ENCODE results near the gene KIAA1549.
"Not testable (repeated sequence)": the region's sequence is repeated elsewhere in the genome, so short reads cannot be mapped to it uniquely, and the experiment has no call there.

Gene KIAA1549

GRCh38 chr7:138979226-138979979, 1.8 kb downstream of the KIAA1549 start:
- TF ChIP-seq EZH2 (IDR thresholded peaks at IDR 0.05) = no peak
- no peak for TF ChIP-seq FOXP2 (optimal IDR thresholded peaks at IDR 0.05; ENCODE audit: control extremely low read depth, extremely low read length, insufficient read depth)
- TF ChIP-seq POLR2AphosphoS5 (IDR thresholded peaks at IDR 0.05; ENCODE audit: borderline replicate concordance, low read depth, low read length) = no peak
- Histone ChIP-seq H3K9me3 (ENCODE audit: low read depth, low read length) (no peaks in the 10 kb centered on the region), H3K4me3 (no peak overlapping the region), H3K36me3 (ENCODE audit: insufficient read depth, low read length) (no peaks in the 10 kb centered on the region), H3K9ac (ENCODE audit: insufficient read length) (no peak overlapping the region), H3K27ac (no peak overlapping the region)
- no peak for DNase-seq (ENCODE audit: low read depth, low spot score)

DNA sequence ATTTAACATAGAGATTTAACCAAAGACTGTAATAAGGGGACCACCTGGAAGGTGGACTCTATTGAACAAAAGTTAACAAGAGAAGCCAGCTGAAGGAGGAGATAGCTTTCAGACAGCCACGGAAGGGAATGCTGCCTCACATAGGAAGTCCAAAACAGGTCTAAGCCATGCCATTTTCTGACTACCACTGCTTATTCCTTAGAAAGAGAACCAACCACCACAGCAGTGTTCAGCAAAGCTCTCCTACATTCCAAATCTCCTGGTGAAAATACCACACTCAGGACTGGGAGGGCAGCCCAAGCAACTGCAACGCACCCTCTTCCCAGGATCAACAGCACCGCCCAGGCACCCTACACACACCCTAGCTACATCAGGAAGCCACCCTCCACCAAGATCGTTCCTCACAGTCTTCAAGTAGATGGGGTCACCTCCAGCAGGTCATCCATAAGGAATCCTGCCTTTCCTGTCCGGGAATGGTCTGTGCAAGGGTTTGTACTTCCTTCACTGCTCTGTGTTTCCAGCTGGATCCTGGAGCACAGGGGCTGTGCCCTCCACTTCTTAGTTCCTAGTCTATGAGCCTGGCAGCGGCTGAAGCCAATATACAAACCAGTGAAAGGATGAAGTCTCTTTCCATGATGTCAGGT, 2.5 kb downstream of the KIAA1549 start:
- Histone ChIP-seq H3K27ac (no peak overlapping the region), H3K36me3 (ENCODE audit: insufficient read depth, low read length) (no peaks in the 10 kb centered on the region), H3K4me3 (no peak overlapping the region), H3K9me3 (ENCODE audit: low read depth, low read length) (no peaks in the 10 kb centered on the region), H3K9ac (ENCODE audit: insufficient read length) (no peak overlapping the region)
- TF ChIP-seq POLR2AphosphoS5 (IDR thresholded peaks at IDR 0.05; ENCODE audit: borderline replicate concordance, low read depth, low read length) (no peak), FOXP2 (optimal IDR thresholded peaks at IDR 0.05; ENCODE audit: control extremely low read depth, extremely low read length, insufficient read depth) (no peak), EZH2 (IDR thresholded peaks at IDR 0.05) (no peak)
- DNase-seq (ENCODE audit: low read depth, low spot score) = no peak

- not testable (repeated sequence) for H3K9ac ChIP-seq (ENCODE audit: insufficient read length); H3K4me3 ChIP-seq; DNase-seq (ENCODE audit: low read depth, low spot score); H3K9me3 ChIP-seq (ENCODE audit: low read depth, low read length); H3K36me3 ChIP-seq (ENCODE audit: insufficient read depth, low read length); H3K27ac ChIP-seq
These were observed 5.0 kb downstream of the KIAA1549 start for GRCh38 chr7:138976161-138976560.

- H3K9me3 ChIP-seq (ENCODE audit: low read depth, low read length) = no peaks in the 10 kb centered on the region
- TF ChIP-seq FOXP2 (optimal IDR thresholded peaks at IDR 0.05; ENCODE audit: control extremely low read depth, extremely low read length, insufficient read depth) (no peak), POLR2AphosphoS5 (IDR thresholded peaks at IDR 0.05; ENCODE audit: borderline replicate concordance, low read depth, low read length) (no peak), EZH2 (IDR thresholded peaks at IDR 0.05) (no peak)
- no peak overlapping the region for H3K4me3 ChIP-seq
- DNase-seq (ENCODE audit: low read depth, low spot score) = no peak
- H3K9ac ChIP-seq (ENCODE audit: insufficient read length) = no peak overlapping the region
- no peaks in the 10 kb centered on the region for H3K36me3 ChIP-seq (ENCODE audit: insufficient read depth, low read length)
- H3K27ac ChIP-seq = no peak overlapping the region
These were observed 5.7 kb downstream of the KIAA1549 start for GRCh38 chr7:138975343-138976104.

GRCh38 chr7:138974675-138975292, 6.4 kb downstream of the KIAA1549 start:
- no peak for DNase-seq (ENCODE audit: low read depth, low spot score)
- no peaks in the 10 kb centered on the region for H3K36me3 ChIP-seq (ENCODE audit: insufficient read depth, low read length)
- H3K9ac ChIP-seq (ENCODE audit: insufficient read length) = no peak overlapping the region
- H3K9me3 ChIP-seq (ENCODE audit: low read depth, low read length) = no peaks in the 10 kb centered on the region
- no peak overlapping the region for H3K4me3 ChIP-seq
- TF ChIP-seq FOXP2 (optimal IDR thresholded peaks at IDR 0.05; ENCODE audit: control extremely low read depth, extremely low read length, insufficient read depth) (no peak), EZH2 (IDR thresholded peaks at IDR 0.05) (no peak), POLR2AphosphoS5 (IDR thresholded peaks at IDR 0.05; ENCODE audit: borderline replicate concordance, low read depth, low read length) (no peak)
- no peak overlapping the region for H3K27ac ChIP-seq

DNA sequence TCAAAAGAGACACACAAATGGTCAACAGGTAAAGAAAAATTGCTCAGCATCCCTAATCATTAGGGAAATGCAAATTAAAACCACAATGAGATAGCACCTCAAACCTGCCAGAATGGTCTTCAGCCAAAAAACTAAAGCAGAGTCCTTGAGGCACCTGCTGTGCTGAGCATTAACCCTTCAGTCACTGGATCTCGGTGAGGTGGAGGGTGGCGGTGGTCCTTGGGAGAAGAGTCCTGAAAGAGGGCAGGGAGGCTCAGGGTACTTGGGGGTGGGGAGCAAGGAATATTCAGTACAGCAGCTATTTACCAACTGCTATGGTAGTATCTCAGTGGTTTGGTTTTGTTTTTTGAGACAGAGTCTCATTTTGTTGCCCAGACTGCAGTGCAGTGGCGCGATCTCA, 7.1 kb downstream of the KIAA1549 start:
- no peaks in the 10 kb centered on the region for H3K36me3 ChIP-seq (ENCODE audit: insufficient read depth, low read length)
- H3K9ac ChIP-seq (ENCODE audit: insufficient read length) = no peak overlapping the region
- H3K27ac ChIP-seq = no peak overlapping the region
- no peaks in the 10 kb centered on the region for H3K9me3 ChIP-seq (ENCODE audit: low read depth, low read length)
- H3K4me3 ChIP-seq = no peak overlapping the region
- no peak for DNase-seq (ENCODE audit: low read depth, low spot score)
- TF ChIP-seq EZH2 (IDR thresholded peaks at IDR 0.05) (no peak), FOXP2 (optimal IDR thresholded peaks at IDR 0.05; ENCODE audit: control extremely low read depth, extremely low read length, insufficient read depth) (no peak), POLR2AphosphoS5 (IDR thresholded peaks at IDR 0.05; ENCODE audit: borderline replicate concordance, low read depth, low read length) (no peak)

DNA sequence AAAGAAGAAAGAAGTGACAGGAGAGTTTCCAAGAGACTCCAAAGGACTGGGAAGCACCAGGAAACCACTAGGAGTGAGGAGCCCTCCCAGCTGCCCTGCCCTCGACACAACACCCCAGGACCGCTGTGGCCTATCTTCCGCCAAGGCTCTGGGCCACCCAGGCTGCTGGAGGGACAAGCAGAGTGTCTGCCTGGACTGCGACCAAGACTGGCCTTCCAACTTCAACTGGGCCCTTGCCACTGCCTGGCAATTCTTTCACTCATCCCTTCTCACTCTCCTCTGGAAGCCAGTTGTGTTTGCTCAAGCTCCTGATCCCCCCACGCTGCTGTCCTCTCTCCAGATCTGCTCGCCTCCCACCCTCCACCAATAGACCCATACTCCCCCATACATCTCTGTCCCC, 10.2 kb downstream of the KIAA1549 start:
- no peak for DNase-seq (ENCODE audit: low read depth, low spot score)
- H3K9ac ChIP-seq (ENCODE audit: insufficient read length) = no peak overlapping the region

GRCh38 chr7:138970446-138970845, 10.7 kb downstream of the KIAA1549 start:
- no peak overlapping the region for H3K9ac ChIP-seq (ENCODE audit: insufficient read length)
- no peaks in the 10 kb centered on the region for H3K36me3 ChIP-seq (ENCODE audit: insufficient read depth, low read length)
- H3K4me3 ChIP-seq = no peak overlapping the region
- H3K9me3 ChIP-seq (ENCODE audit: low read depth, low read length) = no peaks in the 10 kb centered on the region
- TF ChIP-seq POLR2AphosphoS5 (IDR thresholded peaks at IDR 0.05; ENCODE audit: borderline replicate concordance, low read depth, low read length) = no peak
- H3K27ac ChIP-seq = no peak overlapping the region
- no peak for DNase-seq (ENCODE audit: low read depth, low spot score)

More for the DNA sequence above, 10.2 kb downstream of the KIAA1549 start:
- Histone ChIP-seq H3K9me3 (ENCODE audit: low read depth, low read length) (no peaks in the 10 kb centered on the region), H3K4me3 (no peak overlapping the region), H3K36me3 (ENCODE audit: insufficient read depth, low read length) (no peaks in the 10 kb centered on the region), H3K27ac (no peak overlapping the region)
- TF ChIP-seq FOXP2 (optimal IDR thresholded peaks at IDR 0.05; ENCODE audit: control extremely low read depth, extremely low read length, insufficient read depth) (no peak), POLR2AphosphoS5 (IDR thresholded peaks at IDR 0.05; ENCODE audit: borderline replicate concordance, low read depth, low read length) (no peak), EZH2 (IDR thresholded peaks at IDR 0.05) (no peak)
